Upper lobe of left lung (tissue), 6 donors: ENCODE results near the gene CARMIL1. TPM values are rescaled to one million over a fixed set of nuclear protein-coding genes. Genes with fewer than 3 reads are reported as not detected.

Experiments
- ATAC-seq, 2 donors: fragments of 200-7000 bp; cut with Tn5 transposase; one replicate each; pipeline ENCODE4 v1.9.1; 2022; ENCODE audit warnings: mild to moderate bottlenecking in 2 of 2, moderate library complexity in 2 of 2; ENCODE audit not compliant: low FRiP score in 2 of 2
- DNase-seq, 2 donors: peaks; one replicate each; pipeline ENCODE4 v3.0.0-alpha.2; 2019 to 2020
- H3K27ac ChIP-seq, 4 donors: fragments of 200-600 bp; sonication (generic); one replicate each; pipeline ENCODE4 v1.5.1; 2016 to 2019
- H3K27me3 ChIP-seq, 4 donors: fragments of 200-600 bp; sonication (generic); one replicate each; pipeline ENCODE4 v1.5.1; 2017 to 2019
- H3K36me3 ChIP-seq, 4 donors: fragments of 200-600 bp; sonication (generic); one replicate each; pipeline ENCODE4 v1.5.1; 2016 to 2019
- H3K4me1 ChIP-seq, 4 donors: fragments of 200-600 bp; sonication (generic); one replicate each; pipeline ENCODE4 v1.5.1; 2018 to 2019
- H3K4me3 ChIP-seq, 4 donors: fragments of 200-600 bp; sonication (generic); one replicate each; pipeline ENCODE4 v1.5.1; 2017 to 2019; ENCODE audit warnings: mild to moderate bottlenecking in 2 of 4, moderate library complexity in 1 of 4
- H3K9me3 ChIP-seq, 4 donors: fragments of 200-600 bp; sonication (generic); one replicate each; pipeline ENCODE4 v1.5.1; 2018 to 2019
- EP300 ChIP-seq, 4 donors: sonication (generic); formaldehyde crosslinking; IDR thresholded peaks; one replicate each; pipeline ENCODE4 v1.5.1; 2017; ENCODE audit warnings: antibody characterized with exemption in 4 of 4, control low read depth in 2 of 4
- POLR2A ChIP-seq, 4 donors: fragments of 450-650 bp; IDR thresholded peaks; one replicate each; pipeline ENCODE4 v1.5.1; 2016 to 2017; ENCODE audit warnings: antibody characterized with exemption in 4 of 4, mild to moderate bottlenecking in 2 of 4
- POLR2AphosphoS5 ChIP-seq, 2 donors: sonication (generic); formaldehyde crosslinking; IDR thresholded peaks; one replicate each; pipeline ENCODE4 v1.5.1; 2017; ENCODE audit warnings: antibody characterized with exemption in 2 of 2
- WGBS, 2 donors: methylation state at CpG; one replicate each; pipeline ENCODE4 v1.1.5; 2017 to 2018; 5-methylcytosine and 5-hydroxymethylcytosine counted together
- total RNA-seq, 6 donors: library from RNA; depleted of rRNA in 4 of 6; stranded (reverse); fragments of >200 nt in 4 of 6; gene quantifications; one replicate each; pipeline versions ENCODE4 v1.1.0 to v1.2.1, GENCODE V29; 2016 to 2021
- TF ChIP-seq, protein P1 (sequence below), 6 experiments: fragments of 450-650 bp in 4 of 6; fragments of 200-600 bp in 2 of 6; sonication (generic) in 2 of 6; IDR thresholded peaks; one replicate each; pipeline ENCODE4 v1.5.1; 2016 to 2019; ENCODE audit warnings: antibody characterized with exemption in 6 of 6
- donor health status: DM: no; HTN: no; CAD: no; lungs with moderate emphysema.
- donor health status: DM: no; HTN: yes; CAD: no; lungs with severe emphysema.

CARMIL1 gene
- total RNA-seq, 6 donors from 2014 or later, result 19.8 to 78.6 (median 44.9) TPM

DNA sequence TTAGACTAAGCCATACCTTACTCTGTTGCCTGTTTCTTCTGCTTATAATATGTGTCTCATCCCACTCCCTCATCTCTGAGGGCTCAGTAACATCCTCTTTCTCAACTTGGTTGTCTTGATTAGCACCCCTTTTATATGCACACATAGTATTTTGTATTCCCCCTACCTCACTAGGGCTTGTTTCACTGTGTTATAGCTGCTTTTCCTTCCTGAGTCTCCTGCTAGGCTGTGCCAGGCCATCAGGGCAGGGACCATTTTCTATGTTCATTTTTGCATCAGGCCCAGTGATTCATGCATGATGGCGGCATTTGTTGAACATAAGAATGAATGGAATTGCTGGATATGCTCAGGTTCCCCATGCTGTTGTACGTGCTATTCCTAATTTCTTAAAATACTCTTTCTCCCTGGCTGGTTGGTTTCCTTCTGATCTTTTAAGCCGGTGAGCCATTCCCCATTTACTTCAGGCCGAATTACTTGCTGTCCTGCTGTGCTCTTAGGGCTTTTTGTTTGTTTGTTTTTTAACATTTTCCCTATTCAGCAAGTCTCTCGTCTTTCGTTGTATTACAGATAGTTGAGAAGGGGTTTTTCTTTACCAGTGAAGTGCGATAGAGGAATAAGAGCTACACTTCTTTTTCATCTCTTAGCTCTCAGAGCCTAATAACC is 183.2 kb downstream of the CARMIL1 start:
- Histone ChIP-seq H3K27me3 (no peaks in the 10 kb centered on the region), H3K9me3 (no peaks in the 10 kb centered on the region), H3K4me1 (no peaks in the 10 kb centered on the region), H3K36me3 (no peaks in the 10 kb centered on the region), H3K27ac (no peak overlapping the region), H3K4me3 (no peak overlapping the region)
- TF ChIP-seq POLR2AphosphoS5 (IDR thresholded peaks at IDR 0.05) (no peak), EP300 (IDR thresholded peaks at IDR 0.05) (no peak), POLR2A (IDR thresholded peaks at IDR 0.05) (no peak)
- TF ChIP-seq, protein P1, sequence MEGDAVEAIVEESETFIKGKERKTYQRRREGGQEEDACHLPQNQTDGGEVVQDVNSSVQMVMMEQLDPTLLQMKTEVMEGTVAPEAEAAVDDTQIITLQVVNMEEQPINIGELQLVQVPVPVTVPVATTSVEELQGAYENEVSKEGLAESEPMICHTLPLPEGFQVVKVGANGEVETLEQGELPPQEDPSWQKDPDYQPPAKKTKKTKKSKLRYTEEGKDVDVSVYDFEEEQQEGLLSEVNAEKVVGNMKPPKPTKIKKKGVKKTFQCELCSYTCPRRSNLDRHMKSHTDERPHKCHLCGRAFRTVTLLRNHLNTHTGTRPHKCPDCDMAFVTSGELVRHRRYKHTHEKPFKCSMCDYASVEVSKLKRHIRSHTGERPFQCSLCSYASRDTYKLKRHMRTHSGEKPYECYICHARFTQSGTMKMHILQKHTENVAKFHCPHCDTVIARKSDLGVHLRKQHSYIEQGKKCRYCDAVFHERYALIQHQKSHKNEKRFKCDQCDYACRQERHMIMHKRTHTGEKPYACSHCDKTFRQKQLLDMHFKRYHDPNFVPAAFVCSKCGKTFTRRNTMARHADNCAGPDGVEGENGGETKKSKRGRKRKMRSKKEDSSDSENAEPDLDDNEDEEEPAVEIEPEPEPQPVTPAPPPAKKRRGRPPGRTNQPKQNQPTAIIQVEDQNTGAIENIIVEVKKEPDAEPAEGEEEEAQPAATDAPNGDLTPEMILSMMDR (IDR thresholded peaks at IDR 0.05), result no peak
- ATAC-seq, result no peak
- 88 to 92% methylated on average over 7 of the region's 7 CpGs for WGBS, 2 donors
- no peak for DNase-seq

- H3K27ac ChIP-seq, result no peak overlapping the region
- TF ChIP-seq POLR2AphosphoS5 (IDR thresholded peaks at IDR 0.05), result no peak
- no peak for TF ChIP-seq EP300 (IDR thresholded peaks at IDR 0.05)
- no peak for TF ChIP-seq POLR2A (IDR thresholded peaks at IDR 0.05)
- TF ChIP-seq, protein P1 (IDR thresholded peaks at IDR 0.05), result no peak
- no peaks in the 10 kb centered on the region for H3K4me1 ChIP-seq
- H3K36me3 ChIP-seq, result no peaks in the 10 kb centered on the region
- no peak overlapping the region for H3K4me3 ChIP-seq
- H3K9me3 ChIP-seq, result no peaks in the 10 kb centered on the region
- no peaks in the 10 kb centered on the region for H3K27me3 ChIP-seq
- DNase-seq (no peak), ATAC-seq (no peak)
- 66 to 78% methylated on average over 4 of the region's 4 CpGs for WGBS, 2 donors
Measured at GRCh38 chr6:25463441-25463840, 184.3 kb downstream of the CARMIL1 start.

DNA sequence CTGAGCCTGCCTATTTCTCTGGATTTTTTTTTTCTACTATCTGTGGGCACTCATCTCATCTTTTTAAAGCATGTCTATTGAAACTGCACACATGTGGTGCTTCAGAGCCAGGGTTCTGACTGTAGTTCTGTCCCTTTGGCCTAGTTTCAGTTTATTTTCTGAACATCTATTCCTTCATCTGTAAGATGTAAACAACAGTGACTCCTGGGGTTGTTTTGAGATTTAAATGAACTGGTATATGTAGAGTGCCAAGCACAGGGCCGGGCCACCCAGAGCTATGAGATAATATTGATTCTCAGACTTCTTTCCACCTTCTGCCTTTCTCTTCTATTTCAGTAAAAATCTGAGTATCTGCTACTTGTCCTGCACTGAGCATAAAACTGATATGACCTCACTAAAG is 185.1 kb downstream of the CARMIL1 start:
- Histone ChIP-seq H3K9me3 (no peaks in the 10 kb centered on the region), H3K27ac (no peak overlapping the region), H3K36me3 (no peaks in the 10 kb centered on the region), H3K27me3 (no peaks in the 10 kb centered on the region), H3K4me1 (no peaks in the 10 kb centered on the region), H3K4me3 (no peak overlapping the region)
- DNase-seq (no peak), ATAC-seq (no peak)
- whole genome bisulfite sequencing, 2 donors, result 70 to 78% methylated on average over 1 of the region's 1 CpG
- TF ChIP-seq EP300 (IDR thresholded peaks at IDR 0.05), result no peak
- no peak for TF ChIP-seq POLR2A (IDR thresholded peaks at IDR 0.05)
- TF ChIP-seq, protein P1 (IDR thresholded peaks at IDR 0.05), result no peak
- TF ChIP-seq POLR2AphosphoS5 (IDR thresholded peaks at IDR 0.05), result no peak

DNA sequence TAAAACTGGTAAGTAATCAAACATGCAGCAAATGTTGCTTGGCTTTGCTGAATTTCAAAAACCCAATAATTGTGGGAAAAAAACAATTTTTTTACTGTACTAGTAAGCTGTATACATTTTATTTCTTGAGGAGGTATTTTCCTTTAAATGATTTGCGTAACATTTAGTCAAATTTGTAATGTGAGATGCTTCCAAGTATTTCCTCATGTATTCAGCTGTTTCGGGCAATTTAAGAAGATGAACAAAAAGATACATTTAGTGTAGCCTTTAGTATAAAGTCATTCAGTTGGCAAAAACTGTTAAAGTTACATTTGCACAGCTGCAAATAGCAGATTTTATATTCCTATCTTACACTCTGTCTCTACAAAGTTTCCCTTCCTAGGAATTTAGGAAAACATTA is 186.8 kb downstream of the CARMIL1 start:
- TF ChIP-seq POLR2AphosphoS5 (IDR thresholded peaks at IDR 0.05) (no peak), EP300 (IDR thresholded peaks at IDR 0.05) (no peak), POLR2A (IDR thresholded peaks at IDR 0.05) (no peak)
- TF ChIP-seq, protein P1 (IDR thresholded peaks at IDR 0.05), result no peak
- no peaks in the 10 kb centered on the region for H3K4me1 ChIP-seq
- no peaks in the 10 kb centered on the region for H3K36me3 ChIP-seq
- no peaks in the 10 kb centered on the region for H3K27me3 ChIP-seq
- 79 to 82% methylated on average over 2 of the region's 2 CpGs for WGBS, 2 donors
- no peaks in the 10 kb centered on the region for H3K9me3 ChIP-seq
- H3K4me3 ChIP-seq, result no peak overlapping the region
- ATAC-seq (no peak), DNase-seq (no peak)
- no peak overlapping the region for H3K27ac ChIP-seq

DNA sequence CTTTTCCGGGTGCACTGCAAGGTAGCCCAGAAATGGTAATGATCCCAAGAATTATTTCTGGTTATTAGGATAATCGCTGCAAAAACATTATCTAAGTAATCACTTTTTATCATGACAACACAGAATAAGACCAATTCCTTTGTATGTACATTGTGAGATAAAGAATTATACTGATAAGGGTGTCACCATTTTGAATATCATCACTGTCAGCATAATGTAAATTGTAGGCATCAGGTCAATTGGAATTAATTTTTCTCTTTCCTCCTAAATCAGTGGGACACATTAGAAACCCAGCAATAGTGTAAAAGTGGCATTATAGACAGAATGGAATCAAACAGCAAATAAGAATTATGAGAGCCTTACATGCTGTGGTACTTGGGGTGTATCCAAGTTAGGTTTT is 189.7 kb downstream of the CARMIL1 start:
- ATAC-seq (no peak), DNase-seq (no peak)
- peaks cover 0 to 11% (median 0%) of the 10 kb centered on the region in 4 donors for H3K36me3 ChIP-seq
- WGBS, 2 donors, result 88 to 94% methylated on average over 2 of the region's 2 CpGs
- H3K4me3 ChIP-seq, result no peak overlapping the region
- H3K9me3 ChIP-seq, result no peaks in the 10 kb centered on the region
- TF ChIP-seq, protein P1 (IDR thresholded peaks at IDR 0.05), result no peak
- TF ChIP-seq POLR2AphosphoS5 (IDR thresholded peaks at IDR 0.05) (no peak), EP300 (IDR thresholded peaks at IDR 0.05) (no peak), POLR2A (IDR thresholded peaks at IDR 0.05) (no peak)
- H3K27ac ChIP-seq, result no peak overlapping the region
- no peaks in the 10 kb centered on the region for H3K27me3 ChIP-seq
- no peaks in the 10 kb centered on the region for H3K4me1 ChIP-seq
